HG02973 (cell line): ENCODE measurements around the gene CCDC18.
"Not testable (repeated sequence)": the region's sequence is repeated elsewhere in the genome, so short reads cannot be mapped to it uniquely, and the experiment has no call there.

Experiments used
- ATAC-seq: cut with Tn5 transposase; IDR thresholded peaks from one replicate; pipeline ENCODE4 v1.9.1; 2021; ENCODE audit warnings: moderate library complexity; ENCODE audit not compliant: unreplicated experiment

The CCDC18 gene

DNA sequence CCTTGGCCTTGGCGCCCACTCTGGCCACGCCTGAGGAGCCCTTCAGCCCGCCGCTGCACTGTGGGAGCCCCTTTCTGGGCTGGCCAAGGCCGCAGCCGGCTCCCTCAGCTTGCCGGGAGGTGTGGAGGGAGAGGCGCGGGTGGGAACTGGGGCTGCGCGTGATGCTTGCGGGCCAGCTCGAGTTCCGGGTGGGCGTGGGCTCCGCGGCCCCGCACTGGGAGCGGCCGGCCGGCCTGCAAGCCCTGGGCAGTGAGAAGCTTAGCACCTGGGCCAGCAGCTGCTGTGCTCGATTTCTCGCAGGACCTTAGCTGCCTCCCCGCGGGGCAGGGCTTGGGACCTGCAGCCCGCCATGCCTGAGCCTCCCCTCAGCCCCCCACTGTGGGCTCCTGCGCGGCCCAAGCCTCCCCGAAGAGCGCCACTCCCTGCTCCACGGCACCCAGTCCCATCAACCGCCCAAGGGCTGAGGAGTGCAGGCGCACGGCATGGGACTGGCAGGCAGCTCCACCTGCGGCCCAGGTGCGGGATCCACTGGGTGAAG, 10.3 kb upstream of the CCDC18 start:
- ATAC-seq: not testable (repeated sequence)

DNA sequence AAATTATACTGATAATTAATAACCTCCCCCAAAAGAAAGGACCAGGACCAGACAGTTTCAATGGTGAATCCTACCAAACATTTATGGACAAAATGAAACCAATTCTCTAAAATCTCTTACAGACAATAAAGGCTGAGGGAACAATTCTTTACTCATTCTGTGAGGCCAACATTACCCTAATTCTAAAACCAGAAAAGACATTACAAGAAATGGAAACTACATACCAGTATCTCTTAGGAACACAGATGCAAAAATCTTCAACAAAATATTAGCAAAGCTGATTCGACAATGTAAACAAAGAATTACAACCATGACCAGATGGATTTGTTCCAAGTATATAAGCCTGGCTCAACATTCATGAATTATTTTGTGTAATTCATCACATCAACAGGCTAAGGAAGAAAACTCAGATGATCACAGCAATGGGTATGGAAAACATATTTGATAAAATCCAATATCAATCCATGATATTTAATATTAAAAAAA, 8.9 kb upstream of the CCDC18 start:
- ATAC-seq: no peak

DNA sequence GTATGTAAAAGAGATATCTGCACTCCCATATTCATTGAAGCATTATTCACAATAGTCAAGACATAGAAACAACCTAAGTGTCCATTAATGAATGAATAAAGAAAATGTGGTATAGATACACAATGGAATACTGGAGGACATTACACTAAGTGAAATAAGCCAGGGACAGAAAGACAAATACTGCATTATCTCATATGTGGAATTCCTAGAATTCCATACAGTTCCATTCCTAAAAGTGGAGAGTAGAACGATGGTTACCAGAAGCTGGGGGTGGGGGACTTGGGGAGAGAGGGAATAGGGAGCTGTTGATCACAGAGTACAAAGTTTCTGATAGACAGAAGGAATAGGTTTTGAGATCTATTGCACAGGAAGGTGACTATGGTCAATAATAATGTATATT, 7.7 kb upstream of the CCDC18 start:
- no peak for ATAC-seq

DNA sequence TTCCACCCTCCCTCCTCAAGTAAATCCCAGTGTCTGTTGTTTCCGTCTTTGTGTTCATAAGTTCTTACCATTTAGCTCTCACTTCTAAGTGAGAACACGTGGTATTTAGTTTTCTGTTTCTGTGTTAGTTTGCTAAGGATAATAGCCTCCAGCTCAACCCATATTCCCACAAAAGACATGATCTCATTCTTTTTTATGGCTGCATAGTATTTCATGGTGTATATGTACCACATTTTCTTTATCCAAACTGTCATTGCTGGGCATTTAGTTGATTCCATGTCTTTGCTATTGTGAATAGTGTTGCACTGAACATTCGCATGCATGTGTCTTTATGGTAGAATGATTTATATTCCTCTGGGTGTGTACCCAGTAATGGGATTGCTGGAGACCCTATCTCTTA, 5.9 kb upstream of the CCDC18 start:
- ATAC-seq: not testable (repeated sequence)

DNA sequence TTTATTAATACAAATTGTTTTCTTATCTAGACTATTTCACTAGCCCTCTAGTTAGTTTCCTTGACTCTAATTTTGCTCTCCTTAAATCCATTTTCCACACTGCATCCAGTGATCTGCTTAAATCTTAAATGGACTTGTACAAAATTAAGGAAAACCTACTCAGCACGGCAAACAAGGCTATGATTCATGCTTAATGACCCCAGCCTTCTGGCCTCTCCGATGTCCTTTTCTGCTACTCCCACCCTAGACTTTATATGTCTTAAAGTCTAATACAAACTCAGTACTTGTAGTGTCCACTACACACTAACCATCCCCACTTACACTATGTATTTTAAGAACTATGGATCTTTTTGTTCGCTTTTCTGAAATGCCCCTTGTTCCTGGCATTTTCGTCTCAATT, 2.5 kb upstream of the CCDC18 start:
- ATAC-seq: no peak

DNA sequence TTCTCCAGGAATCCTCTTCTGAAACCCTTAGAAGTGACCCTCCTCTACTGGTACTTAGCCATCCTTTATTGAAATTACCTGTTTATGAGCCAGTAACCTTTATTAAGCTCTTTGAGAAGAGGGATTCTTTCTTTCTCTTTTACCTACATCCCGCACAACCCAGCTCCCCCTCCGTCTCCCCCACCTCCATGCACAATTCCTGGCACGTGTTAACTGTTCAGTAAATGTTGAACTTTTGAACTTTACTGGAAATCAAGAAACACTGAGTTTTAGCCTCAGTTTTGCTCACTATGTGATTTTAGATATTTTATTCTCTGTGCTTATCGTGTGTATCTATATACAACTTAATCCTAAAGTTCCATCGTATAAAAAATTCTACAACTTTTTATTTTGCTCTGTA, 2.1 kb upstream of the CCDC18 start:
- no peak for ATAC-seq

DNA sequence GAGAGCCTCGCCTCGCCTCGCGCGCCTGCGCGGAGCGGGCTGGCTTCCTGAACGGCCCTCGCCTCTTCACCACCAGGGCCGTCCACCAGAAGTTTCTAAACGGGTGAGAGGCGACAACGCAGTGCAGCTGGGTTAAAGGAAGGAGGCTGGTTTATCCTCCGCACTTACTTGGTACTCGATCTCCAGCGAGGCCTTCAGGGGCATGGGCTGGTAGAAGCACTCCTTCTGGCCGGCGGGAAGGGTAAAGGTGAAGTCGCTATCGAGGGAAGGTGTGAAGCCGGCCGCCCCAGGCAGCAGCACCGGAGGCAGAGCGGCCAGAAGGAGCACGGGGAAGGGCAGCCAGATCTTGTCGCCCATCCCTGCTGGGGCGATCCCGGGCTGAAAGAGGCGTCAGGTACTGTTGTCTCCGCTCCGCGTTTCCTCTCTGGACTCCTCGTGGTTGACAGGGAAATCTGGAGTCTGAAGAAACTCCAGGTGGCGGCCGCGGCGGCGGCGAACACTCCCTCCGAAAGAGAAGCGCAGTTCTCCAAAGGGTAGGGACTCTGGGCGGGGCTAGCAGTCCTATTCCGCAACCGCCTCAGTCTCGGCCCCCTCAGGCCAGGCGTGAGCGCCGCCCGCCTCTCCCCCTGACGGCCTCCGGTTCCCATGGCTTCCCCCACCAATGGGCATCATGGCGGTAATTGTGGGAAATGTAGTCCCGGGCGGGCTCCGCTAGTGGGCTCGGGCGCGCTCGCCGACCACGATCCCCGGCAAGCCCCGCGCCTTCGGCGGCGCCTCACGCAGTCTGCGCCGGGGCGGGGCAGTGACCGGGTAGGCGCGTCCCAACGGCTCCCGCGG, 420 bp upstream of the CCDC18 start, which contains the start of gene TMED5:
TSS of gene TMED5 (minus strand) at position 528 of the 837 bp plus-strand sequence. CDS start at position 357, 171 bp downstream.
- ATAC-seq: peak; percentile 80

DNA sequence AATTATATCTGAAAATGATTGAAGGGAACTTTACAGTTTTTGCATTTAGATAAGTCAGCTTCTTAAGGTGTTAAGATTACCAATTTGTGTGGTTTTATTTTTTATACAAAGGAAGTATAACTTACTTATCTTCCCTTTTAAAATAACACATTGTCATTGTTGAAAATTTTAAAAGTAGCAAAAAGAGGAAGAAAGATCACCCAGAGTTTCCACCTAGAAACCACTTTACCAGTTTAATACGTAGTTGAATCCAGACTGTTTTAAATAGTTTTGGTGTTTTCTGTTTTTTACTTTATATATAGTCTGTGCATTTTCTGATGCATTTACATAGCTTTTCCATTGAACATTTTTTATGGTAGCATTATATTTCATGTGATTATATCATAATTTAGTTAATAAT, 6.1 kb downstream of the CCDC18 start:
- no peak for ATAC-seq

DNA sequence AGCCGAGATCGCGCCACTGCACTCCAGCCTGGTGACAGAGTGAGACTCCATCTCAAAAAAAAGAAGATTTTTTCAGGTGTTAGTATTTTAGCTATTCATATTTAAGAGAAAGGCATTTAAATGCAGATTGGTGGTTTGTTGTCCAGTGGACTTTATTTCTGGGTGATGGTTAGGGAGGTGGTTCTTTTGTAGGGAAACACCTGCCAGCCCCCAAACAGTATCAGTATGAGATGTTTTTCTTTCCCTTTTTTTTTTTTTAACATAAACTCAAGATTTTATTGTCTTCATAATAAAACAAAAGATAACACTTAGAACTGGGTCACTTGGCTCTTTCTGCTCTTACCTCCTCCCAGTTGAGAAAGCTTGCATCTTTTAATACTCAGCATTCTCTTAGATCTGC, 9.9 kb downstream of the CCDC18 start:
- ATAC-seq: no peak

DNA sequence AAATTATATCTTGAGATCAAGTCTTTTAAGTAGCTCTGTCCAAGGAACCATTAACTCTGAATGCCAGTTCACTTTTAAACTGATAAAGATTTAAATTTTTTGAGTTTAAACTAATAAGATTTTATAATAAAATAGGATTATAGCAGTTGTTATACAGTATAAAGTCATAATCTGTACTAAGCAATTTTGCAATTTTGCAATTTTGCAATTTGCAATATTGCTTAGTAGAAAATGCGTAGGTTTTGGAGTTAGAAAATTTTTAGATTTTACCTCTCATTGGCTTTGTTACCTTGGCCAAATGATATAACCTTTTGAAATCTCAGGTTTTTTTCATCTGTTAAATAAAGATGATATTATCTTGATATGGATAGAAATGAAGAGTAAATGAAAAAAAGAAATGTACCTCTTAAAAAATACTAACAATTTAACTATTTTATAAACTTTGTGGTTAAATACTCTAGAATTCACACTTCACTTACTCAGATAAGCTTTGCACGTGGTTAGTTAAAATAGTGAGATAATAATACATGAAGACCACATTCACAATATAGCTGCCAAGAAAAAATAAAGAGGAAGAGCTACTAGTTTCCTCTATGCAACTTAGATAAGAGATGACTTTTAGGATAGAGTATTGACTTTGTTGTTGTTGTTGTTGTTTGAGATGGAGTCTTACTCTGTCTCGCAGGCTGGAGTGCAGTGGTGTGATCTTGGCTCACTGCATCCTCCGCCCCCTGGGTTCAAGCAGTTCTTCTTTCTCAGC, 13.9 kb downstream of the CCDC18 start:
- ATAC-seq: no peak

DNA sequence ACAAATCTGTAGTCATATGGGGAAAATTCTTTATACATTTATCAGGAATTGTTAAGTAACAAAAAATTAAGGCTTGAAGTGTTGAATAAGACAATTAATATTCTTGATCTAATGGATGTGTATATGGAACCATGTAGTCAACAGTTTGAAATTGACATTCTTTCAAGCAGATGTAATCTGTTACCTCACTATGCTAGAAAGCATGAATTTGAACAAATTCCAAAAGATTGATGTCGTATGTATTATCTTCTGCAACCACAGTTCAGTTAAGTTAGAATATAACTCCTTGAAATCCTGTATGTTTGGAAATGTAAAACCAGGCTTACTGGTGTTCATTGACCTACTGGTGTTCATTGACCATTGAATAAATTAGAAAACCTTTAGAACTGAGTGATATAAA, 16.1 kb downstream of the CCDC18 start:
- no peak for ATAC-seq

DNA sequence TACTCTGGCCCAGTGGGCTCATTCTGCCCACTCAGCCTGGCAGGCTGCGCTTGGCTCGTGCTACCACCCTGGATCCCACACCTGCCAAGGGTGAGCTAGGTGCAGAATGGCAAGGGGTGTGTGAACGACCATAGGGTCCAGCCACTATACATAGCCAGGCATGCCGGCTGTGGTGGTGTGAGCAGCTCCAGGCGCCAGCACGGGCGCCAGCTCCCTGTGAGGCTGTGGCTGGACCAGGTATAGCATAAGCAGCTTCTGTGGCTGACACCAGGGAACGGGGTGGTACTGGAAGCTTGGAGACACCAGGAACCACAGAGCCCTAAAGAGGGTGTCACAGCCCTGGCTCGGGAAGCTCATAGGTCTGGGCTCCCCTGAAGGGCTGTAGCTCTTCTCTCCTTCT, 18.6 kb downstream of the CCDC18 start:
- no peak for ATAC-seq

DNA sequence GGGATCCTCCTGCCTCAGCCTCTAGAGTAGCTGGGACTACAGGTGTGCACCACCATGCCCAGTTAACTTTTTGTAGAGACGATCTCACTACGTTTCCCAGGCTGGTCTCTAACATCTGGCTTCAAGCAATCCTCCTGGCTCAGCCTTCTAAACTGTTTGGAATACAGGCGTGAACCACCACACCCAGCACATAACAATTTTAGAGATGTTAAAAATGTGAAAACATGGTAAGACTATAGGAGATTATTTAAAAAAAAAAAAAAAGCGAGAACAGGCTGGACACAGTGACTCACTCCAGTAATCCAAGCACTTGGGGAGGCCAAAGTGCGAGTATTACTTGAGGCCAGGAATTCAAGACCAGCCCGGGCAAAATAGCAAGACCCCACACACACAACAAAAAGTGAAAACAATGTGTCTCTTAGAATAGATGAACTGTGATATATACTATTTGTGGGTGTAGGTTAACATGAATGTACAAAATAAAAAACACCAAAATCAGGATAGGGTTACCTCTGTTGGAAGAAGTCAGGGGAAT, 19.6 kb downstream of the CCDC18 start:
- ATAC-seq: no peak

DNA sequence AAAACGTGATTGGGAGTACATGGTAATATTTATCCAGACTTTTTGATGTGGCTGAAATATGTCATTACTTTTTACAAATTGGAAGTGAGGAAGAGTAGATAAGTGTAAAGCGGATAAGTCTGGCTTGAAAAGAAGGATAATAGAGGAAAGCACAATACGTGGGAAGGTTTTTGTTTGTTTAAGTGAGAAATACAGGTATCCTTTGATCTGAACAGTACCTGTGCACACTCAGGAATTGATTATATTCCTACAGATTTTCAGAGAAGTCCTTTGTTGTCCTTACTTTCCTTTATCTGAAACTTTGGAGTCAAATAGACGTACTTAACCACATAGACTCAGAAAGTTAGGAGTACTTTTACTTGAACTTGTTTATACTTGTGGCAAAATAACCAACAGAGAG, 20.2 kb downstream of the CCDC18 start:
- no peak for ATAC-seq

DNA sequence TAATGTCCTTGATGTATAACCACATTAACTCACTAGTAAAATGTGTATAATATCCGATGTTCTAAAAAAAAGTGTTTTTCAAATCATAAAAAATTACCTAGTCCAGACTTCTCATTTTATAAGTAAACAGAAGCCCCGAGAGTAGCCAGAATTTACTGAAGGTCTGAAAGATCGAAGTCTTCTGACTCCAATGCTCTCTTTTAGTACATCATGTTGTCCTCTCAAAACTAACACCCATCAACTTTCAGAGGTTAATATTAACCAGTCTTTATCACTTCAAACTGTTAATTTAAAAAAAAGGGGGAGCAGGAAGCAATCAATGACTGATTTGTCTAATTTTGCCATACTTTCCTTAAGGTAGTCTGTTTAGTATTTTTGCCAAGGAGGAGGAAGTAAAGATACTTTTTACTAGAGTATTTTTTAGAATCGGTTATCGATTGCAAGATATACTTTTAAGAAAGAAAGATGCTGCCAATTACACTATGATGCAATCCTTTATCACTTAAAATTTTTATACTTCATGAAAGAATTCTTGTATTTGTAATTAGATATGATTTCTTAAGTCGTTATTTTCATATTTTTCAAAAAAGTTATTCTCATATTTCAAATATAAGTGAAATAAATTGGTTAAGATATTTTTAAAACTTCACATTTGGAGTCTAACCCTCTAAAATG, 25.5 kb downstream of the CCDC18 start:
- no peak for ATAC-seq

DNA sequence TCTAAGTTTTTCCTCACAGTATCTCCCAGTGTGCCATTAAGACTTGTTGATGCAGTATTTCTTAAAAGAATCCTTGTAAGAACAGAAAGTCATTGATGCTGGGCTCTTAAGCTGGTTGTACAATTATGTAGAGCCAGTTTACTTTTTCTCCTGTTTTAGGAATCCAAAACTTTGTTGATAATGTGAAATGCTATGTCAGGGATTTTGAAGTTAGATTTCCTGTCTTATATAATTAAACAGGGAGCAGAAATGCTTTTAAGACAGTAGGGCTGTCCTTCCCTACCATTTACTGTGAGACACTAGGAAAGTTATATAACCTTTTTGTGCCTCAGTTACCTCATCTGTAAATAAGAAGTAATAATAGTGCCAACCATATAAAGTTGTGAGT, 26.0 kb downstream of the CCDC18 start:
- ATAC-seq: no peak

DNA sequence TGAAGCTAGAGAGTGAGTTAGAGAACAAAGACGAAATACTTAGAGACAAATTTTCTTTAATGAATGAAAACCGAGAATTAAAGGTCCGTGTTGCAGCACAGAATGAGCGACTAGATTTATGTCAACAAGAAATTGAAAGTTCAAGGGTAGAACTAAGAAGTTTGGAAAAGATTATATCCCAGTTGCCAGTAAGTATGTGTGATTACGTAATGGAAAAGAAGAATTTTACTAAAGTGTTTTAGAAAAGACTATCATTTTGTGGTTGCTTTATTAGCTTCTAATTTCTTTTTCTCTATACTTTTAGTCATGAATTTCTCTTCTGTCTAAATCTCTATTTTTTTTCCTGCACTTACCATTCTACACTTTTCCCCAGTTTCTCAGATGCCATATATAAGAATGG, 26.7 kb downstream of the CCDC18 start:
- no peak for ATAC-seq

DNA sequence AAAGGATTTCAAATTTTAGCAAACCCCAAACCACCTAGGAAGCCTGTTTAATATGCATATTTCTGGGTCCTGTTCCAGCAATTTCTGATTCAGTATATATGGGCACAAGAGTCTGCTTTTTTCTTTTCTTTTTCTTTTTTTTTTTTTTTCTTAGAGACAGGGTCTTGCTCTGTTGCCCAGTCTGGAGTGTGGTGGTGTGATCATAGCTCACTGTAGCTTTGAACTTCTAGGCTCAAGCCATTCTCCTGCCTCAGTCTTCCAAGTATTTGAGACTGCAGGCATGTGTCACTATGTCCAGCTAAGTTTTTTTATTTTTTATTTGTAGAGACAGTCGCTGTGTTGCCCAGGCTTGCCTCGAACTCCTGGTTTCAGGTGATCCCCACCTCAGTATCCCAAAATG, 34.8 kb downstream of the CCDC18 start:
- no peak for ATAC-seq

DNA sequence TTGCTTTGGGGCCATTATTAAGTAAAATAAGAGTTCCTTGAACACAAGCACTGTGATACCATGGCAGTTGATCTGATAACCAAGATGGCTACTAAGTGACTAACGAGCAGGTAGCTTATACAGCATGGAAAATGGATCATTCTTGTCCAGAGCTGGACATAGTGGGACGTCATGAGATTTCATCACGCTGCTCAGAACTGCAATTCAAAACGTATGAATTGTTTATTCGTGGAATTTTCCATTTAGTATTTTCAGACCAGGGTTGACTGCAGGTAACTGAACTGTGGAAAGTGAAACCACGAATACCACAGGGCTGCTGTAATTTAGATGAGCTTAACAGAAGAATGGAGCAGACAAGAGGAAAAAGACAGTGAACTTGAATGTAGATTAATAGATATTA, 38.9 kb downstream of the CCDC18 start:
- ATAC-seq: no peak

DNA sequence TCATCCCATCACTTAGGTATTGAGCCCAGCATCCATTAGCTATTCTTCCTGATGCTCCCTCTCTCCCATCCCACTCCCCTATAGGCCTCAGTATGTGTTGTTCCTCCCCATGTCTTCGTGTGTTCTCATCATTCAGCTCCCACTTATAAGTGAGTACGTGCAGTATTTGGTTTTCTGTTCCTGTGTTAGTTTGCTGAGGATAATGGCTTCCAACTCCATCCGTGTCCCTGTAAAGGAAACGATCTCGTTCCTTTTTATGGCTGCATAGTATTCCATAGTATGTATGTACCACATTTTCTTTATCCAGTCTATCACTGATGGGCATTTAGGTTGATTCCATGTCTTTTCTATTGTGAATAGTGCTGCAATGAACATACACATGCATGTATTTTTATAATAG, 40.2 kb downstream of the CCDC18 start:
- ATAC-seq: not testable (repeated sequence)

DNA sequence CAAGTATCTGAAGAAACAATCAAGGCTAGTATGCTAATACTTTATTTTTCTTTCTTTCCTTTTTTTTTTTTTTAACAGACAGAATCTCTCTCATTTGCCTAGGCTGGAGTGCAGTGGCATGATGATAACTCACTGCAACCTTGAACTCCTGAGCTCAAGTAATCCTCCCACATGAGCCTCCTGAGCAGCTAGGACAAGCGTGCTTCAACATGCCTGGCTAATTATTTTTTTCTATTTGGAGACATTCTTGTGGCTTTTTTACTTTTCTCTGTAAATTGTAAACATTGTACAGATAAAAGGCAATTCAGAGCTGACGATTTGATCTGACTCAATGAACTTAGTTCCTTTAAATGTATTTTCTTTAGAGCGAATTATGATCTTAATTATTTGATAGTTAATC, 41.4 kb downstream of the CCDC18 start:
- no peak for ATAC-seq
